ENCODE data around the gene IRF1. TPM values are rescaled to one million over a fixed set of nuclear protein-coding genes. Genes with fewer than 3 reads are reported as not detected.

The IRF1 gene
- total and polyA plus RNA-seq, 2 experiments from 2014 or later: 5.7 to 6.0 TPM

DNA sequence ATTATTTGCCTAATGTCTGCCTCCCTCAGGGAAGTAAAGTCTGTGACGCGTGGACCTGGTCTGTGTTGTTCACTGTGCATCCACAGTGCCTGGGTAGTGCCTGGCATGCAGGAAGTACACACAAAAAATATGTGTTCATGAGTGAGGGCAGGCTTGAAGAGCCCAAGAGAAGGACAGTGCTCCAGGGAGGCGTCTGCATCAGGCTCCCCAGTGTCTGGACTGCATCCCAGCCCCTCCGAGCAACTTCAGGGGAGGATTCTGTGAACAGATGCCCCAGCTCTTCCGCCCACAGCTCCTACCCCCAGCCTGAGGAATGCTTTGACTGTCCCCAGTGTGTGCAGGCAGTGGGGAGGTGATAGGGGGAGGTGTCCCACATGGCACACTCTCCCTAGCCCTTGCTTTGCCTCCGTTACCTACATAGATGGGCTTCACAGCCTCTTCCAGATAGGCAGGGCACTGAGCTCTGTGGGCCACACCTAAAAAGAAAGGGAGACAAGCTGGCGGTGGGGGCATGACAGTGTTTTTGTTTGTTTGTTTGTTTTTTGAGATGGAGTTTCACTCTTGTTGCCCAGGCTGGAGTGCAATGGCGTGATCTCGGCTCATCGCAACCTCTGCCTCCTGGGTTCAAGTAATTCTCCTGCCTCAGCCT, 25.4 kb downstream of the IRF1 start:
- no peak for DNase-seq (ENCODE audit: low read depth in 1 of 2, low spot score in 1 of 2)

GRCh38 chr5:132464156-132464939, 26.2 kb downstream of the IRF1 start:
- TF ChIP-seq, protein P1, sequence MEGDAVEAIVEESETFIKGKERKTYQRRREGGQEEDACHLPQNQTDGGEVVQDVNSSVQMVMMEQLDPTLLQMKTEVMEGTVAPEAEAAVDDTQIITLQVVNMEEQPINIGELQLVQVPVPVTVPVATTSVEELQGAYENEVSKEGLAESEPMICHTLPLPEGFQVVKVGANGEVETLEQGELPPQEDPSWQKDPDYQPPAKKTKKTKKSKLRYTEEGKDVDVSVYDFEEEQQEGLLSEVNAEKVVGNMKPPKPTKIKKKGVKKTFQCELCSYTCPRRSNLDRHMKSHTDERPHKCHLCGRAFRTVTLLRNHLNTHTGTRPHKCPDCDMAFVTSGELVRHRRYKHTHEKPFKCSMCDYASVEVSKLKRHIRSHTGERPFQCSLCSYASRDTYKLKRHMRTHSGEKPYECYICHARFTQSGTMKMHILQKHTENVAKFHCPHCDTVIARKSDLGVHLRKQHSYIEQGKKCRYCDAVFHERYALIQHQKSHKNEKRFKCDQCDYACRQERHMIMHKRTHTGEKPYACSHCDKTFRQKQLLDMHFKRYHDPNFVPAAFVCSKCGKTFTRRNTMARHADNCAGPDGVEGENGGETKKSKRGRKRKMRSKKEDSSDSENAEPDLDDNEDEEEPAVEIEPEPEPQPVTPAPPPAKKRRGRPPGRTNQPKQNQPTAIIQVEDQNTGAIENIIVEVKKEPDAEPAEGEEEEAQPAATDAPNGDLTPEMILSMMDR (IDR thresholded peaks at IDR 0.05; ENCODE audit: low read depth, low read length): peak; percentile 29
- no peaks in the 10 kb centered on the region for H3K4me1 ChIP-seq (ENCODE audit: low read depth)
- no peaks in the 10 kb centered on the region for H3K36me3 ChIP-seq
- H3K4me3 ChIP-seq: no peak overlapping the region
- no peak for DNase-seq (ENCODE audit: low read depth in 1 of 2, low spot score in 1 of 2)
- H3K27me3 ChIP-seq: no peaks in the 10 kb centered on the region
- no peak overlapping the region for H3K27ac ChIP-seq
- H3K9me3 ChIP-seq (ENCODE audit: low read depth): no peaks in the 10 kb centered on the region

More for the DNA sequence above, 25.4 kb downstream of the IRF1 start:
- Histone ChIP-seq H3K9me3 (ENCODE audit: low read depth) (no peaks in the 10 kb centered on the region), H3K27me3 (no peaks in the 10 kb centered on the region), H3K27ac (no peak overlapping the region), H3K36me3 (no peaks in the 10 kb centered on the region), H3K4me3 (no peak overlapping the region), H3K4me1 (ENCODE audit: low read depth) (no peaks in the 10 kb centered on the region)
- TF ChIP-seq, protein P1 (IDR thresholded peaks at IDR 0.05; ENCODE audit: low read depth, low read length): no peak

- TF ChIP-seq, protein P1 (IDR thresholded peaks at IDR 0.05; ENCODE audit: low read depth, low read length): no peak
- no peaks in the 10 kb centered on the region for H3K9me3 ChIP-seq (ENCODE audit: low read depth)
- H3K36me3 ChIP-seq: no peaks in the 10 kb centered on the region
- no peak for DNase-seq (ENCODE audit: low read depth in 1 of 2, low spot score in 1 of 2)
- no peaks in the 10 kb centered on the region for H3K4me1 ChIP-seq (ENCODE audit: low read depth)
- H3K27ac ChIP-seq: no peak overlapping the region
- no peaks in the 10 kb centered on the region for H3K27me3 ChIP-seq
- H3K4me3 ChIP-seq: no peak overlapping the region
Observed at GRCh38 chr5:132463811-132464155, 26.8 kb downstream of the IRF1 start.

GRCh38 chr5:132462856-132463745, 27.5 kb downstream of the IRF1 start:
- no peak overlapping the region for H3K27ac ChIP-seq
- H3K36me3 ChIP-seq: no peaks in the 10 kb centered on the region
- no peak for DNase-seq (ENCODE audit: low read depth in 1 of 2, low spot score in 1 of 2)
- H3K4me3 ChIP-seq: no peak overlapping the region
- no peaks in the 10 kb centered on the region for H3K9me3 ChIP-seq (ENCODE audit: low read depth)
- no peaks in the 10 kb centered on the region for H3K4me1 ChIP-seq (ENCODE audit: low read depth)
- TF ChIP-seq, protein P1 (IDR thresholded peaks at IDR 0.05; ENCODE audit: low read depth, low read length): no peak
- H3K27me3 ChIP-seq: no peaks in the 10 kb centered on the region

GRCh38 chr5:132462333-132462732, 28.2 kb downstream of the IRF1 start:
- no peak for DNase-seq (ENCODE audit: low read depth in 1 of 2, low spot score in 1 of 2)
- no peaks in the 10 kb centered on the region for H3K27me3 ChIP-seq
- H3K36me3 ChIP-seq: no peaks in the 10 kb centered on the region
- H3K4me1 ChIP-seq (ENCODE audit: low read depth): no peaks in the 10 kb centered on the region
- H3K9me3 ChIP-seq (ENCODE audit: low read depth): no peaks in the 10 kb centered on the region
- TF ChIP-seq, protein P1 (IDR thresholded peaks at IDR 0.05; ENCODE audit: low read depth, low read length): no peak
- no peak overlapping the region for H3K27ac ChIP-seq
- no peak overlapping the region for H3K4me3 ChIP-seq
